Parathyroid adenoma (tissue), 2 donors: Measurements from ENCODE around the gene FERMT1.

Experiments used
- H2AFZ ChIP-seq: fragments of 300-600 bp; sonication (generic); one replicate; pipeline ENCODE4 v1.7.0; 2017; ENCODE audit warnings: antibody characterized with exemption, mild to moderate bottlenecking
- H3K27ac ChIP-seq: fragments of 300-600 bp; sonication (generic); one replicate; pipeline ENCODE4 v1.7.0; 2017
- H3K27me3 ChIP-seq: fragments of 300-600 bp; sonication (generic); one replicate; pipeline ENCODE4 v1.7.0; 2017; ENCODE audit warnings: low read length; ENCODE audit not compliant: control insufficient read depth, insufficient read depth
- H3K36me3 ChIP-seq: fragments of 300-600 bp; sonication (generic); one replicate; pipeline ENCODE4 v1.7.0; 2017; ENCODE audit warnings: low read length; ENCODE audit not compliant: control insufficient read depth, insufficient read depth
- H3K4me1 ChIP-seq: fragments of 300-600 bp; sonication (generic); one replicate; pipeline ENCODE4 v1.7.0; 2017; ENCODE audit warnings: control low read depth
- H3K4me2 ChIP-seq: fragments of 300-600 bp; sonication (generic); one replicate; pipeline ENCODE4 v1.7.0; 2017; ENCODE audit warnings: low read length
- H3K4me3 ChIP-seq: fragments of 300-600 bp; sonication (generic); one replicate; pipeline ENCODE4 v1.7.0; 2017; ENCODE audit warnings: low read depth, low read length
- H3K79me2 ChIP-seq: fragments of 300-600 bp; sonication (generic); one replicate; pipeline ENCODE4 v1.7.0; 2017; ENCODE audit warnings: control low read depth
- H3K9ac ChIP-seq: fragments of 300-600 bp; sonication (generic); one replicate; pipeline ENCODE4 v1.7.0; 2017; ENCODE audit warnings: mild to moderate bottlenecking
- H3K9me3 ChIP-seq: fragments of 300-600 bp; sonication (generic); one replicate; pipeline ENCODE4 v1.7.0; 2017; ENCODE audit warnings: low read length; ENCODE audit not compliant: control insufficient read depth
- TF ChIP-seq, protein P1 (sequence below): fragments of 300-600 bp; sonication (generic); IDR thresholded peaks from one replicate; pipeline ENCODE4 v1.7.0; 2017; ENCODE audit warnings: antibody characterized with exemption, mild to moderate bottlenecking
- donor health status: primary hyperparathyroidism.

The FERMT1 gene

GRCh38 chr20:6075428-6076219 is 47.2 kb downstream of the FERMT1 start:
- no peaks in the 10 kb centered on the region for H3K27me3 ChIP-seq
- no peak overlapping the region for H3K4me3 ChIP-seq
- H3K27ac ChIP-seq = no peak overlapping the region
- H3K4me2 ChIP-seq = no peak overlapping the region
- H2AFZ ChIP-seq = no peak overlapping the region
- no peak overlapping the region for H3K9ac ChIP-seq
- no peaks in the 10 kb centered on the region for H3K9me3 ChIP-seq
- H3K79me2 ChIP-seq = no peaks in the 10 kb centered on the region
- H3K36me3 ChIP-seq = no peaks in the 10 kb centered on the region
- H3K4me1 ChIP-seq = no peaks in the 10 kb centered on the region
- TF ChIP-seq, protein P1, sequence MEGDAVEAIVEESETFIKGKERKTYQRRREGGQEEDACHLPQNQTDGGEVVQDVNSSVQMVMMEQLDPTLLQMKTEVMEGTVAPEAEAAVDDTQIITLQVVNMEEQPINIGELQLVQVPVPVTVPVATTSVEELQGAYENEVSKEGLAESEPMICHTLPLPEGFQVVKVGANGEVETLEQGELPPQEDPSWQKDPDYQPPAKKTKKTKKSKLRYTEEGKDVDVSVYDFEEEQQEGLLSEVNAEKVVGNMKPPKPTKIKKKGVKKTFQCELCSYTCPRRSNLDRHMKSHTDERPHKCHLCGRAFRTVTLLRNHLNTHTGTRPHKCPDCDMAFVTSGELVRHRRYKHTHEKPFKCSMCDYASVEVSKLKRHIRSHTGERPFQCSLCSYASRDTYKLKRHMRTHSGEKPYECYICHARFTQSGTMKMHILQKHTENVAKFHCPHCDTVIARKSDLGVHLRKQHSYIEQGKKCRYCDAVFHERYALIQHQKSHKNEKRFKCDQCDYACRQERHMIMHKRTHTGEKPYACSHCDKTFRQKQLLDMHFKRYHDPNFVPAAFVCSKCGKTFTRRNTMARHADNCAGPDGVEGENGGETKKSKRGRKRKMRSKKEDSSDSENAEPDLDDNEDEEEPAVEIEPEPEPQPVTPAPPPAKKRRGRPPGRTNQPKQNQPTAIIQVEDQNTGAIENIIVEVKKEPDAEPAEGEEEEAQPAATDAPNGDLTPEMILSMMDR = no peak

GRCh38 chr20:6074784-6075183 is 48.0 kb downstream of the FERMT1 start:
- H2AFZ ChIP-seq = no peak overlapping the region
- H3K9me3 ChIP-seq = no peaks in the 10 kb centered on the region
- no peak overlapping the region for H3K27ac ChIP-seq
- no peaks in the 10 kb centered on the region for H3K4me1 ChIP-seq
- TF ChIP-seq, protein P1 = no peak
- no peaks in the 10 kb centered on the region for H3K79me2 ChIP-seq
- no peak overlapping the region for H3K4me2 ChIP-seq
- no peaks in the 10 kb centered on the region for H3K27me3 ChIP-seq
- H3K36me3 ChIP-seq = no peaks in the 10 kb centered on the region
- H3K4me3 ChIP-seq = no peak overlapping the region
- H3K9ac ChIP-seq = no peak overlapping the region

DNA sequence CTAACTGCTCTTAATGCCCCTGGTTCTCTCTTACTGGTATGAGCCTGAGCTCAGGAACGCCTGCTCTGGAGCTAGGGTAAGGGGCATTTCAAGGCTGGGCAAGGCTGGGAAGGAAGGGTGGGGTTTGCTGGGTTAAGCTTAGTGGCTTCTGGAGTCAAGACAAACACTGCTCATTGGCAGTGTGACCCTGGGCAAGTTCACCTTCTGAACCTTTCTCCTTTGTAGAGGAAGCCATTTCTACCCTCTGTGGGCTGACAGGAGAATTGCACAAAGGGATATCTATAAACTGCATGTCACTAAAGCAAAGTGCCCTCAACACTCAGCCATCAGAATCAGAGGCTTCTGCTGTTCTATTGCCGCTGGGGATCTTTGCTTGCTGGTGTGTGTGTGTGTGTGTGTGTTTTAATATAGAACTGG is 48.7 kb downstream of the FERMT1 start:
- no peak overlapping the region for H3K9ac ChIP-seq
- no peak overlapping the region for H2AFZ ChIP-seq

GRCh38 chr20:6070829-6071695 is 51.8 kb downstream of the FERMT1 start:
- Histone ChIP-seq H3K36me3 (no peaks in the 10 kb centered on the region), H3K27ac (no peak overlapping the region), H3K4me2 (no peak overlapping the region), H3K4me3 (no peak overlapping the region), H3K27me3 (no peaks in the 10 kb centered on the region), H2AFZ (no peak overlapping the region), H3K9me3 (no peaks in the 10 kb centered on the region), H3K9ac (no peak overlapping the region), H3K4me1 (no peaks in the 10 kb centered on the region), H3K79me2 (no peaks in the 10 kb centered on the region)
- TF ChIP-seq, protein P1 = no peak

More for the DNA sequence above, 48.7 kb downstream of the FERMT1 start:
- TF ChIP-seq, protein P1 = no peak
- no peaks in the 10 kb centered on the region for H3K9me3 ChIP-seq
- no peaks in the 10 kb centered on the region for H3K27me3 ChIP-seq
- H3K27ac ChIP-seq = no peak overlapping the region
- H3K36me3 ChIP-seq = no peaks in the 10 kb centered on the region
- H3K4me1 ChIP-seq = no peaks in the 10 kb centered on the region
- H3K79me2 ChIP-seq = no peaks in the 10 kb centered on the region
- H3K4me3 ChIP-seq = no peak overlapping the region
- no peak overlapping the region for H3K4me2 ChIP-seq
